Left ventricle myocardium inferior (tissue), 1 donor: ENCODE measurements around the gene HMCN2. TPM values are rescaled to one million over a fixed set of nuclear protein-coding genes. Genes with fewer than 3 reads are reported as not detected.

ENCODE experiments used
- DNase-seq: peaks from one replicate; pipeline ENCODE4 v3.0.0-alpha.2; 2020
- H3K27ac ChIP-seq: fragments of 200-600 bp; replicated peaks from 2 replicates; pipeline ENCODE4 v1.8.0; 2021
- H3K27me3 ChIP-seq: fragments of 200-600 bp; 2 replicates; pipeline ENCODE4 v1.8.0; 2021; ENCODE audit warnings: low read depth
- H3K36me3 ChIP-seq: fragments of 200-600 bp; 2 replicates; pipeline ENCODE4 v1.8.0; 2021
- H3K4me1 ChIP-seq: fragments of 200-600 bp; 2 replicates; pipeline ENCODE4 v1.8.0; 2021
- H3K4me3 ChIP-seq: fragments of 200-600 bp; 2 replicates; pipeline ENCODE4 v1.8.0; 2021; ENCODE audit warnings: mild to moderate bottlenecking, moderate library complexity
- H3K9me3 ChIP-seq: fragments of 200-600 bp; replicated peaks from 2 replicates; pipeline ENCODE4 v1.8.0; 2021
- CTCF ChIP-seq: fragments of 200-600 bp; IDR thresholded peaks from 2 replicates; pipeline ENCODE4 v1.8.0; 2021; ENCODE audit warnings: antibody characterized with exemption, mild to moderate bottlenecking, borderline replicate concordance
- intact Hi-C: fragments of 100-400 bp; cut with micrococcal nuclease; formaldehyde crosslinking; loops from one replicate; pipeline ENCODE4 v1.11.0; 2022
- total RNA-seq: library from RNA; stranded (reverse); fragmentation: NEBNext Ultra II Directional; extraction: Animal tissue kit (Norgen Biotek cat#: 25700); gene quantifications from one replicate; pipeline ENCODE4 v1.2.1, GENCODE V29; 2021
- donor health status: DM: no; HTN: yes; CAD: no; lungs with severe emphysema.

The HMCN2 gene
- total RNA-seq, 1 donor from 2014 or later: 5.5 TPM

GRCh38 chr9:130480673-130481072 lies 215.1 kb downstream of the HMCN2 start:
- Histone ChIP-seq H3K27ac (no peak overlapping the region), H3K4me1 (no peaks in the 10 kb centered on the region), H3K27me3 (no peaks in the 10 kb centered on the region), H3K4me3 (no peak overlapping the region), H3K36me3 (peaks cover 54% of the 10 kb centered on the region), H3K9me3 (no peaks in the 10 kb centered on the region)
- intact Hi-C loops: no loop called here
- TF ChIP-seq CTCF: no peak
- no peak for DNase-seq

GRCh38 chr9:130482463-130482862 lies 216.9 kb downstream of the HMCN2 start:
- Histone ChIP-seq H3K27ac (no peak overlapping the region), H3K36me3 (peaks cover 48% of the 10 kb centered on the region), H3K27me3 (no peaks in the 10 kb centered on the region), H3K4me1 (no peaks in the 10 kb centered on the region), H3K4me3 (no peak overlapping the region), H3K9me3 (no peaks in the 10 kb centered on the region)
- no peak for DNase-seq
- intact Hi-C loops: no loop called here
- no peak for TF ChIP-seq CTCF

- no peak for DNase-seq
- TF ChIP-seq CTCF: no peak
- Histone ChIP-seq H3K36me3 (peaks cover 41% of the 10 kb centered on the region), H3K27ac (no peak overlapping the region), H3K4me3 (no peak overlapping the region), H3K9me3 (no peaks in the 10 kb centered on the region), H3K27me3 (no peaks in the 10 kb centered on the region), H3K4me1 (no peaks in the 10 kb centered on the region)
- intact Hi-C loops: no loop called here
Observed at GRCh38 chr9:130483371-130483971, 217.9 kb downstream of the HMCN2 start.

Other genes with a start within 250 kb of the HMCN2 start
- gene FNBP1, start 222.6 kb upstream of the HMCN2 start, total RNA-seq: 20.5 TPM
- gene GPR107, start 211.9 kb upstream of the HMCN2 start, total RNA-seq: 23.3 TPM
- gene NCS1, start 93.4 kb upstream of the HMCN2 start, total RNA-seq: 6.1 TPM
- gene ASS1, start 179.2 kb downstream of the HMCN2 start, total RNA-seq: 71.3 TPM